Ovary (tissue), 9 donors: ENCODE measurements around the gene GSK3B. TPM values are rescaled to one million over a fixed set of nuclear protein-coding genes. Genes with fewer than 3 reads are reported as not detected.
"Not testable (repeated sequence)": the region's sequence is repeated elsewhere in the genome, so short reads cannot be mapped to it uniquely, and the experiment has no call there.

ENCODE experiments used
- DNase-seq, 5 donors: peaks; one replicate each; pipeline ENCODE4 v3.0.0-alpha.2; 2019 to 2020
- H3K27ac ChIP-seq, 2 donors: fragments of 200-600 bp; one replicate each; pipeline versions ENCODE4 v1.5.1 to v1.8.0; 2019 to 2022
- H3K27me3 ChIP-seq: fragments of 200-600 bp; one replicate; pipeline ENCODE4 v1.8.0; 2022
- H3K36me3 ChIP-seq: fragments of 200-600 bp; sonication (generic); one replicate; pipeline ENCODE4 v1.5.1; 2019
- H3K4me1 ChIP-seq: one replicate; pipeline ENCODE4 v1.8.1; 2013; ENCODE audit warnings: mild to moderate bottlenecking, moderate library complexity; ENCODE audit not compliant: insufficient read depth
- H3K4me3 ChIP-seq: fragments of 200-600 bp; sonication (generic); one replicate; pipeline ENCODE4 v1.5.1; 2017
- H3K9me3 ChIP-seq, 2 donors: fragments of 200-600 bp in 1 of 2; sonication (generic) in 1 of 2; one replicate each; pipeline versions ENCODE4 v1.5.1 to v1.8.1; 2013 to 2019; ENCODE audit warnings: mild to moderate bottlenecking in 1 of 2, moderate library complexity in 1 of 2
- EP300 ChIP-seq: sonication (generic); formaldehyde crosslinking; IDR thresholded peaks from one replicate; pipeline ENCODE4 v1.6.1; 2017; ENCODE audit warnings: antibody characterized with exemption
- POLR2A ChIP-seq: fragments of 450-650 bp; IDR thresholded peaks from one replicate; pipeline ENCODE4 v1.6.1; 2017; ENCODE audit warnings: antibody characterized with exemption, mild to moderate bottlenecking, moderate library complexity
- WGBS, 3 donors: extraction: QIAGEN DNeasy Blood & Tissue Kit in 1 of 3; methylation state at CpG; one replicate each; pipeline versions ENCODE4 v1.1.5 to v1.1.7; 2013 to 2017; 5-methylcytosine and 5-hydroxymethylcytosine counted together
- intact Hi-C, 4 donors: fragments of 100-400 bp; cut with DNase I; formaldehyde crosslinking; loops; one replicate each; pipeline versions ENCODE4 v1.11.0 to v1.15.1; 2022 to 2023
- polyA plus RNA-seq, 2 donors: library from polyadenylated mRNA; stranded (reverse); fragments of 200-250 nt in 1 of 2; fragments of 350-450 nt in 1 of 2; fragmentation: Illumina TruSeq in 1 of 2; extraction: RNeasy Lipid Tissue Mini Kit (QIAGEN cat#74804) in 1 of 2; gene quantifications; one replicate each; pipeline ENCODE4 v1.2.3, GENCODE V29; 2013 to 2014
- total RNA-seq, 7 donors: library from RNA; depleted of rRNA in 2 of 7; stranded (reverse); fragments of >200 nt in 2 of 7; fragmentation: NEBNext Ultra II Directional in 3 of 7; extraction: Animal tissue kit (Norgen Biotek cat#: 25700) in 3 of 7; gene quantifications; one replicate each; pipeline versions ENCODE4 v1.1.0 to v1.2.4, GENCODE V29; 2016 to 2023
- TF ChIP-seq, protein P1 (sequence below), 3 donors: fragments of 450-650 bp in 2 of 3; fragments of 200-600 bp in 1 of 3; IDR thresholded peaks; one replicate each; pipeline versions ENCODE4 v1.5.1 to v1.8.0; 2016 to 2022; ENCODE audit warnings: antibody characterized with exemption in 3 of 3, mild to moderate bottlenecking in 1 of 3
- donor health status: DM: no; HTN: no; CAD: no; lungs with moderate emphysema.
- donor health status: DM: no; HTN: no; CAD: no.
- donor health status: Bipolar disorder and iron deficiency.
- donor health status: DM: yes; HTN: yes; CAD: no.
- donor health status: DM: no; HTN: no; CAD: no.
- donor health status: DM: yes; HTN: yes; CAD: no.

Gene GSK3B
- total and polyA plus RNA-seq, 9 donors, result 8.3 to 38.4 (median 25.3) TPM

DNA sequence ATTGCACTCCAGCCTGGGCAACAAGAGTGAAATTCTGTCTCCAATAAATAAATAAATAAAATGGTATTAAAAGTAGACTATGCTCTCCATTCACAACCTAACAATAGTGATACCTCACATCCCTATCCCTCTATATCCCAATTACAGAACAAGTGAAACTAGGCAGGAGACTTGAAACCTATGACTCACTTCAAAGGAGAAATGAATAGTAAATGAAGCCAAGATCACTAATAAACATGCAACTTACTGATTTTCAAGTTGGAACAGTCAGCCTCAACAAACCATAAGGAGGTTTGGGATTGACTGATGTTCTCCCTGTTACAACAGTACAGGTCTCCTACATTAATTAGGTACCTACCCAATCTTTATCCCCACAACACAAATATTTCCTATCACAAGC is 103.4 kb downstream of the GSK3B start:
- no peaks in the 10 kb centered on the region for H3K36me3 ChIP-seq
- H3K9me3 ChIP-seq, result no peaks in the 10 kb centered on the region
- no peak overlapping the region for H3K27ac ChIP-seq
- intact Hi-C loops, result no loop called here
- peaks cover 2% of the 10 kb centered on the region for H3K4me1 ChIP-seq
- H3K27me3 ChIP-seq, result no peaks in the 10 kb centered on the region
- DNase-seq, result no peak
- TF ChIP-seq POLR2A, result no peak
- no peak for TF ChIP-seq EP300
- TF ChIP-seq, protein P1, sequence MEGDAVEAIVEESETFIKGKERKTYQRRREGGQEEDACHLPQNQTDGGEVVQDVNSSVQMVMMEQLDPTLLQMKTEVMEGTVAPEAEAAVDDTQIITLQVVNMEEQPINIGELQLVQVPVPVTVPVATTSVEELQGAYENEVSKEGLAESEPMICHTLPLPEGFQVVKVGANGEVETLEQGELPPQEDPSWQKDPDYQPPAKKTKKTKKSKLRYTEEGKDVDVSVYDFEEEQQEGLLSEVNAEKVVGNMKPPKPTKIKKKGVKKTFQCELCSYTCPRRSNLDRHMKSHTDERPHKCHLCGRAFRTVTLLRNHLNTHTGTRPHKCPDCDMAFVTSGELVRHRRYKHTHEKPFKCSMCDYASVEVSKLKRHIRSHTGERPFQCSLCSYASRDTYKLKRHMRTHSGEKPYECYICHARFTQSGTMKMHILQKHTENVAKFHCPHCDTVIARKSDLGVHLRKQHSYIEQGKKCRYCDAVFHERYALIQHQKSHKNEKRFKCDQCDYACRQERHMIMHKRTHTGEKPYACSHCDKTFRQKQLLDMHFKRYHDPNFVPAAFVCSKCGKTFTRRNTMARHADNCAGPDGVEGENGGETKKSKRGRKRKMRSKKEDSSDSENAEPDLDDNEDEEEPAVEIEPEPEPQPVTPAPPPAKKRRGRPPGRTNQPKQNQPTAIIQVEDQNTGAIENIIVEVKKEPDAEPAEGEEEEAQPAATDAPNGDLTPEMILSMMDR (IDR thresholded peaks at IDR 0.05), result no peak
- H3K4me3 ChIP-seq, result no peak overlapping the region

DNA sequence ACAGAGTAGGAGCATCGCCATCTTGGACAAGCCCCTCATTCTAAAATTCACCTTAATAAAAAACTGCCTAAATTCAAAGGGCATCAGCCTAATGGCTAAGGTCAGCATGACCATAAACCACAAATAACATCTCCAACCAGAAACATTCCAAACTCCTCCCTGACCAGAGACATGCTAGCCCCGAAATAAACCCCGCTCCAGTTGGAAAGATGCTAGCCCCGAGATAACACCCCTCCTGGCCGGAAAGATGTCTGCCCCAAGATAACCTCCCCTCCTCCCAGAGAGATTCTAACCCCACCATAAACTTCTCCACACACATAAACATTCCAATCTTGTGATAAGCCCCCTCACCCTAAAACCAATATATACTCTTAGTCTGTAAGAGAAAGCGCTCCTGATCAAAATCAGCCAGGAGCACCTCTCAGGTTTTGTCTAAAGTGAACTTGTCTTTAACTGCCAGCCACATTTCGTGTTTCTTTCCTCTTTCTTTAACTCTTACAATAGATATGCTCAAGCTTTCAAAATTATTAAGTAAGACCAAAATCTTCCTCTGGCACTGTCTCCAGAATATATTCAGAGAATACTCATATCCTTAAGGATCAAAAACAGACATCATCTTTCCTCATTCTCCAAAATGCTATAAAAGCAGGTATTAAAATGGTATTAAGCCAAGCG is 104.1 kb downstream of the GSK3B start:
- Histone ChIP-seq H3K36me3 (no peaks in the 10 kb centered on the region), H3K4me1 (peaks cover 2% of the 10 kb centered on the region), H3K27me3 (no peaks in the 10 kb centered on the region), H3K9me3 (no peaks in the 10 kb centered on the region), H3K4me3 (no peak overlapping the region), H3K27ac (no peak overlapping the region)
- intact Hi-C loops, result no loop called here
- 90 to 92% (median 91%) methylated on average over 8 of the region's 8 CpGs for WGBS, 3 donors
- no peak for DNase-seq
- no peak for TF ChIP-seq EP300
- TF ChIP-seq, protein P1 (IDR thresholded peaks at IDR 0.05), result no peak
- no peak for TF ChIP-seq POLR2A

DNA sequence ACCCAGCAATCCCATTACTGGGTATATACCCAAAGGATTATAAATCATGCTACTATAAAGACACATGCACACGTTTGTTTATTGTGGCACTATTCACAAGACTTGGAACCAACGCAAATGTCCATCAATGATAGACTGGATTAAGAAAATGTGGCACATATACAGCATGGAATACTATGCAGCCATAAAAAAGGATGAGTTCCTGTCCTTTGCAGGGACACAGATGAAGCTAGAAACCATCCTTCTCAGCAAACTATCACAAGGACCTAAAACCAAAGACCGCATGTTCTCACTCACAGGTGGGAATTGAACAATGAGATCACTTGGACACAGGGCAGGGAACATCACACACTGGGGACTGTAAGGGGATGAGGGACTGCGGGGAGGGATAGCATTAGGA is 107.4 kb downstream of the GSK3B start:
- 93 to 97% (median 96%) methylated on average over 4 of the region's 4 CpGs for WGBS, 3 donors
- not testable (repeated sequence) for H3K9me3 ChIP-seq

DNA sequence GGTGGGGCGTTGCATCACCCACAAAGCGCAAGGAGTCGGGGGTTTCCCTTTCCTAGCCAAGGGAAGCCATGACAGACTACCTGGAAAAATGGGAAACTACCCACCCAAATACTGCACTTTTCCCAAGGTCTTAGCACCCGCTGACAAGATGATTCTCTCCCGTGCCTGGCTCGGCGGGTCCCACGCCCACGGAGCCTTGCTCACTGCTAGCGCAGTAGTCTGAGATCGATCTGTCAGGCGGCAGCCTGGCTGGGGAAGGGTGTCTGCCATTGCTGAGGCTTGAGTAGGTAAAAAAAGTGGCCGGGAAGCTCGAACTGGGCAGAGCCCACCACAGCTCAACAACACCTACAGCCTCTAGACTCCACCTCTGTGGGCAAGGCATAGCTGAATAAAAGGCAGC is 112.9 kb downstream of the GSK3B start:
- no peak for DNase-seq
- Histone ChIP-seq H3K27ac (no peak overlapping the region), H3K36me3 (no peaks in the 10 kb centered on the region), H3K27me3 (no peaks in the 10 kb centered on the region), H3K9me3 (no peaks in the 10 kb centered on the region), H3K4me1 (no peaks in the 10 kb centered on the region), H3K4me3 (no peak overlapping the region)
- intact Hi-C loops, result no loop called here
- 96 to 98% (median 97%) methylated on average over 14 of the region's 14 CpGs for WGBS, 3 donors
- TF ChIP-seq, protein P1 (IDR thresholded peaks at IDR 0.05), result no peak
- no peak for TF ChIP-seq EP300
- no peak for TF ChIP-seq POLR2A

More for the DNA sequence above, 107.4 kb downstream of the GSK3B start:
- H3K27me3 ChIP-seq, H3K4me3 ChIP-seq, H3K36me3 ChIP-seq, H3K4me1 ChIP-seq, H3K27ac ChIP-seq, DNase-seq, intact Hi-C loops: not testable (repeated sequence)

DNA sequence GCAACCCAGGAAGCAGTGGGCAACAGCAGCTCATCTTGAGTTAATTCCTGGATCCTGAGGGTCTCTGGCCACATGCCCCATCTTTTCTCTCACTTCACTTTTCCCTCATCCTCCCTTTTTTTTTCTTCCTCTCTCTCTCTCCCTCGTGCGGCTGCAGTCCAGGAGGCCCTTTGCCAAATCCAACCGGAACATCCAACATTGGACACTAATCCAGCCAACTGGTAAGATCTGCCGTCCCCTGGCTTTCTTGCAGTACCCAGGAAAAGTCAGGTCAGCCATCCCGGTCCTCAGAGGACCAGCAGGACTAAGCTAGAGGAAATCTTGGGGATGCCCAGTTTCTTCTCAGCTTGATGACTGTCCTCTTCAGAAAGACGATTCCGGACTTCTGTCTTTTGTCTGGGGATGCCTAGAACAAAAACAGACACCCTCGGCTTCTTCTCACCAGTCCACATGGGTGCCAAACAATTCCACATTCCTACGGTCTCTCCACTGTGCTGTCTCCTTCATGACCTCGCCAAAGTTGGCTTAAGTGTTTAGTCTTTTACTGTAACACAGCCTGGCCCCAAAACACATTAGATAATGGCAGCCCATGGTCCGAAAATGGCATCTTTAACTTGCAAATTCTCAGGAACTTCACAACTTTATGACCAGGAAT is 115.6 kb downstream of the GSK3B start:
- WGBS, 3 donors, result 79 to 92% (median 90%) methylated on average over 11 of the region's 11 CpGs
- no peak for TF ChIP-seq EP300
- TF ChIP-seq POLR2A, result no peak
- TF ChIP-seq, protein P1 (IDR thresholded peaks at IDR 0.05), result no peak
- Histone ChIP-seq H3K27ac (no peak overlapping the region), H3K4me3 (no peak overlapping the region), H3K4me1 (no peaks in the 10 kb centered on the region), H3K36me3 (no peaks in the 10 kb centered on the region), H3K27me3 (no peaks in the 10 kb centered on the region), H3K9me3 (no peaks in the 10 kb centered on the region)
- no peak for DNase-seq
- intact Hi-C loops, result no loop called here
